GM18526 (cell line): ENCODE measurements around the gene KCNIP4.

ENCODE experiments used
- POLR2A ChIP-seq: IDR thresholded peaks from 3 replicates; pipeline ENCODE4 v1.6.1; 2011; ENCODE audit not compliant: insufficient read length; ENCODE audit errors: extremely low read depth

The KCNIP4 gene

GRCh38 chr4:21083413-21083812 is 865.2 kb downstream of the KCNIP4 start:
- TF ChIP-seq POLR2A: no peak

GRCh38 chr4:21077967-21078366 is 870.6 kb downstream of the KCNIP4 start:
- no peak for TF ChIP-seq POLR2A

GRCh38 chr4:21067351-21067750 is 881.2 kb downstream of the KCNIP4 start:
- TF ChIP-seq POLR2A: no peak

GRCh38 chr4:21061902-21062301 is 886.7 kb downstream of the KCNIP4 start:
- TF ChIP-seq POLR2A: no peak

- no peak for TF ChIP-seq POLR2A
Measured at GRCh38 chr4:21046141-21046540, 902.4 kb downstream of the KCNIP4 start.

GRCh38 chr4:21045119-21045518 is 903.5 kb downstream of the KCNIP4 start:
- no peak for TF ChIP-seq POLR2A

- no peak for TF ChIP-seq POLR2A
Measured at GRCh38 chr4:21041708-21042107, 906.9 kb downstream of the KCNIP4 start.

- TF ChIP-seq POLR2A: no peak
Measured at GRCh38 chr4:21034728-21035127, 913.8 kb downstream of the KCNIP4 start.

- no peak for TF ChIP-seq POLR2A
Measured at GRCh38 chr4:21032089-21032645, 916.4 kb downstream of the KCNIP4 start.

GRCh38 chr4:21018817-21019216 is 929.8 kb downstream of the KCNIP4 start:
- no peak for TF ChIP-seq POLR2A

- no peak for TF ChIP-seq POLR2A
Measured at GRCh38 chr4:21013501-21013900, 935.1 kb downstream of the KCNIP4 start.

GRCh38 chr4:21012851-21013331 is 935.7 kb downstream of the KCNIP4 start:
- TF ChIP-seq POLR2A: no peak

GRCh38 chr4:21011106-21011505 is 937.5 kb downstream of the KCNIP4 start:
- no peak for TF ChIP-seq POLR2A

- TF ChIP-seq POLR2A: no peak
Measured at GRCh38 chr4:21009956-21010355, 938.6 kb downstream of the KCNIP4 start.

- no peak for TF ChIP-seq POLR2A
Measured at GRCh38 chr4:21005647-21006046, 942.9 kb downstream of the KCNIP4 start.

- no peak for TF ChIP-seq POLR2A
Measured at GRCh38 chr4:21002976-21003375, 945.6 kb downstream of the KCNIP4 start.

GRCh38 chr4:21002286-21002685 is 946.3 kb downstream of the KCNIP4 start:
- no peak for TF ChIP-seq POLR2A
